IMR-90 (cell line): Measurements from ENCODE around the gene SPPL2C. TPM values are rescaled to one million over a fixed set of nuclear protein-coding genes. Genes with fewer than 3 reads are reported as not detected.

ENCODE experiments used
- ATAC-seq: fragments of 200-7000 bp; cut with Tn5 transposase; 2 replicates; pipeline ENCODE4 v1.9.1; 2020; ENCODE audit warnings: low read depth, mild to moderate bottlenecking, moderate library complexity
- BruUV-seq: library from RNA; stranded (reverse); fragments of 400-500 nt; replicated peaks from 2 replicates; lab custom pipeline; 2021; lab: Mats Ljungman, UMichigan
- CTCF ChIA-PET: fragments of 300-600 bp; formaldehyde crosslinking; extraction: SDS; loops from one replicate; lab custom pipeline; 2021; ENCODE audit warnings: antibody characterized with exemption; lab: Yijun Ruan, JAX
- POLR2A ChIA-PET: fragments of 300-600 bp; sonication (Branson Sonifier 250); formaldehyde crosslinking; loops from one replicate; lab custom pipeline; 2022; ENCODE audit warnings: antibody characterized with exemption; ENCODE audit not compliant: unreplicated experiment; lab: Charles Lee
- DNase-seq: peaks from one replicate; pipeline ENCODE4 v3.0.0; 2013
- H2AFZ ChIP-seq: replicated peaks from 2 replicates; pipeline ENCODE3; 2013; ENCODE audit warnings: low read length, mild to moderate bottlenecking; ENCODE audit not compliant: poor library complexity
- H2AK5ac ChIP-seq: 2 replicates; pipeline ENCODE4 v1.6.1; 2013; ENCODE audit warnings: low read depth, low read length, inconsistent platforms
- H2AK9ac ChIP-seq: replicated peaks from 2 replicates; pipeline ENCODE3; 2013; ENCODE audit warnings: mild to moderate bottlenecking, low read depth, low read length, moderate library complexity; ENCODE audit not compliant: poor library complexity
- H2BK120ac ChIP-seq: 2 replicates; pipeline ENCODE4 v1.6.1; 2013; ENCODE audit warnings: low read depth, low read length, inconsistent platforms
- H2BK15ac ChIP-seq: 3 replicates; pipeline ENCODE4 v1.6.1; 2013; ENCODE audit warnings: low read depth, low read length, inconsistent platforms
- H2BK20ac ChIP-seq: 2 replicates; pipeline ENCODE4 v1.6.1; 2013; ENCODE audit warnings: low read depth, mild to moderate bottlenecking, inconsistent platforms, low read length, moderate library complexity
- H2BK5ac ChIP-seq: 2 replicates; pipeline ENCODE4 v1.6.1; 2013; ENCODE audit warnings: mild to moderate bottlenecking, low read depth, low read length, inconsistent platforms; ENCODE audit not compliant: poor library complexity, severe bottlenecking
- H3K14ac ChIP-seq: replicated peaks from 2 replicates; pipeline ENCODE4 v1.6.1; 2013; ENCODE audit warnings: low read depth, low read length, inconsistent platforms
- H3K18ac ChIP-seq: 2 replicates; pipeline ENCODE4 v1.6.1; 2013; ENCODE audit warnings: low read depth, low read length, control low read depth
- H3K23ac ChIP-seq: 2 replicates; pipeline ENCODE4 v1.6.1; 2013; ENCODE audit warnings: low read depth, low read length, inconsistent platforms
- H3K27ac ChIP-seq: 2 replicates; pipeline ENCODE4 v1.5.1; 2013; ENCODE audit warnings: mild to moderate bottlenecking, control low read depth, low read length; ENCODE audit not compliant: insufficient read depth
- H3K27me3 ChIP-seq: 2 replicates; pipeline ENCODE4 v1.6.1; 2013; ENCODE audit warnings: low read length; ENCODE audit not compliant: control insufficient read depth, insufficient read depth
- H3K36me3 ChIP-seq: 2 replicates; pipeline ENCODE4 v1.6.1; 2013; ENCODE audit warnings: low read length, mixed read lengths; ENCODE audit not compliant: control insufficient read depth, insufficient read depth
- H3K4ac ChIP-seq: 2 replicates; pipeline ENCODE4 v1.6.1; 2013; ENCODE audit warnings: low read depth, low read length, inconsistent platforms
- H3K4me1 ChIP-seq: 2 replicates; pipeline ENCODE4 v1.6.1; 2013; ENCODE audit warnings: low read length, mixed read lengths; ENCODE audit not compliant: control insufficient read depth, insufficient read depth
- H3K4me2 ChIP-seq: 2 replicates; pipeline ENCODE4 v1.6.1; 2013; ENCODE audit warnings: low read depth, mild to moderate bottlenecking, control low read depth, low read length, moderate library complexity
- H3K4me3 ChIP-seq: 2 replicates; pipeline ENCODE4 v1.5.1; 2013; ENCODE audit warnings: low read depth, mild to moderate bottlenecking, control low read depth, low read length, moderate library complexity; ENCODE audit not compliant: insufficient read depth
- H3K56ac ChIP-seq: 2 replicates; pipeline ENCODE4 v1.6.1; 2013; ENCODE audit warnings: low read length, inconsistent platforms; ENCODE audit not compliant: insufficient read depth; ENCODE audit errors: extremely low read depth
- H3K79me1 ChIP-seq, 2 experiments: 2 replicates each; pipeline ENCODE4 v1.6.1; 2013; ENCODE audit warnings: low read length in 2 of 2, inconsistent platforms in 1 of 2, low read depth in 1 of 2
- H3K9ac ChIP-seq: 2 replicates; pipeline ENCODE4 v1.6.1; 2013; ENCODE audit warnings: low read depth, low read length, control low read depth
- H3K9me1 ChIP-seq: 2 replicates; pipeline ENCODE4 v1.6.1; 2013; ENCODE audit warnings: low read length, inconsistent platforms; ENCODE audit not compliant: insufficient read depth
- H3K9me3 ChIP-seq: 2 replicates; pipeline ENCODE4 v1.6.1; 2013; ENCODE audit warnings: low read length; ENCODE audit not compliant: control insufficient read depth, insufficient read depth
- H4K20me1 ChIP-seq: 2 replicates; pipeline ENCODE4 v1.6.1; 2013; ENCODE audit warnings: low read length, inconsistent platforms; ENCODE audit not compliant: insufficient read depth
- H4K5ac ChIP-seq: 2 replicates; pipeline ENCODE4 v1.6.1; 2013; ENCODE audit warnings: mild to moderate bottlenecking, low read depth, low read length, control low read depth
- H4K8ac ChIP-seq, 2 experiments: 2 replicates each; pipeline ENCODE4 v1.6.1; 2013; ENCODE audit warnings: low read depth in 2 of 2, low read length in 2 of 2, control low read depth in 1 of 2, inconsistent platforms in 1 of 2
- H4K91ac ChIP-seq: 2 replicates; pipeline ENCODE4 v1.6.1; 2013; ENCODE audit warnings: low read depth, low read length, inconsistent platforms; ENCODE audit not compliant: insufficient read depth
- BHLHE40 ChIP-seq: fragments of 150-350 bp; IDR thresholded peaks from 2 replicates; pipeline ENCODE4 v1.6.1; 2016; ENCODE audit warnings: mild to moderate bottlenecking, low read depth, low read length
- CEBPB ChIP-seq: IDR thresholded peaks from 2 replicates; pipeline ENCODE4 v1.6.1; 2012; ENCODE audit warnings: low read depth, low read length, improper control_type of control experiment
- CHD1 ChIP-seq: IDR thresholded peaks from 2 replicates; pipeline ENCODE4 v1.6.1; 2012; ENCODE audit warnings: low read depth, low read length, improper control_type of control experiment
- ELK1 ChIP-seq: fragments of 150-350 bp; IDR thresholded peaks from 2 replicates; pipeline ENCODE4 v1.6.1; 2016; ENCODE audit warnings: low read depth, mild to moderate bottlenecking, low read length, moderate library complexity, borderline replicate concordance
- FOS ChIP-seq: fragments of 150-350 bp; IDR thresholded peaks from 2 replicates; pipeline ENCODE4 v1.6.1; 2016; ENCODE audit warnings: low read depth, low read length
- MXI1 ChIP-seq: IDR thresholded peaks from 2 replicates; pipeline ENCODE4 v1.6.1; 2012; ENCODE audit warnings: low read depth, mild to moderate bottlenecking, low read length, moderate library complexity, borderline replicate concordance
- NFE2L2 ChIP-seq: fragments of 150-350 bp; IDR thresholded peaks from 2 replicates; pipeline ENCODE4 v1.6.1; 2016; ENCODE audit warnings: low read depth, mild to moderate bottlenecking, low read length
- POLR2A ChIP-seq: IDR thresholded peaks from 2 replicates; pipeline ENCODE4 v1.6.1; 2012; ENCODE audit warnings: mild to moderate bottlenecking, low read depth, low read length
- RAD21 ChIP-seq: IDR thresholded peaks from 2 replicates; pipeline ENCODE4 v1.6.1; 2012; ENCODE audit warnings: low read length, improper control_type of control experiment
- RCOR1 ChIP-seq: IDR thresholded peaks from 2 replicates; pipeline ENCODE4 v1.6.1; 2012; ENCODE audit warnings: mild to moderate bottlenecking, low read length, improper control_type of control experiment; ENCODE audit not compliant: insufficient replicate concordance
- RFX5 ChIP-seq: IDR thresholded peaks from 2 replicates; pipeline ENCODE4 v1.8.0; 2012; ENCODE audit warnings: low read depth, mild to moderate bottlenecking, low read length, moderate library complexity
- SMC3 ChIP-seq: fragments of 150-350 bp; IDR thresholded peaks from 2 replicates; pipeline ENCODE4 v1.6.1; 2016; ENCODE audit warnings: low read depth, mild to moderate bottlenecking, antibody characterized with exemption, low read length, moderate library complexity
- USF2 ChIP-seq: fragments of 150-350 bp; IDR thresholded peaks from 2 replicates; pipeline ENCODE4 v1.6.1; 2017; ENCODE audit warnings: mild to moderate bottlenecking, antibody characterized with exemption, low read length, low read depth
- WGBS, 2 experiments: methylation state at CpG; one replicate each; pipeline versions ENCODE4 v1.1.5 to v1.1.7; 2013; ENCODE audit warnings: missing lambda C conversion rate in 2 of 2; ENCODE audit not compliant: insufficient read length in 1 of 2; ENCODE audit errors: extremely low coverage in 2 of 2; 5-methylcytosine and 5-hydroxymethylcytosine counted together
- dilution Hi-C: fragments of 300-500 bp; cut with HindIII; formaldehyde crosslinking; loops from one replicate; pipeline ENCODE4 v1.14.3; 2018; ENCODE audit warnings: low sequenced_read_pairs; ENCODE audit not compliant: unreplicated experiment
- in situ Hi-C: fragments of 300-500 bp; cut with MboI; formaldehyde crosslinking; loops from 3 replicates; pipeline ENCODE4 v1.14.3; 2019; ENCODE audit warnings: low sequenced_read_pairs, inconsistent platforms, mixed read lengths
- intact Hi-C: fragments of 100-400 bp; cut with micrococcal nuclease; formaldehyde crosslinking; loops from 2 replicates; pipeline ENCODE4 v1.10.0; 2022
- polyA plus RNA-seq, 3 experiments: library from polyadenylated mRNA; depleted of rRNA; stranded (reverse); fragments of >200 nt; gene quantifications; 2 replicates each; pipeline ENCODE4 v1.2.3, GENCODE V29; 2012; ENCODE audit warnings: low replicate concordance in 1 of 3
- total RNA-seq: library from RNA; depleted of rRNA; stranded (reverse); fragments of >200 nt; gene quantifications from 2 replicates; pipeline ENCODE4 v1.2.3, GENCODE V29; 2012
- TF ChIP-seq, protein P1 (sequence below): conservative IDR thresholded peaks from 2 replicates; pipeline ENCODE4 v1.5.1; 2012; ENCODE audit warnings: mild to moderate bottlenecking, low read depth, low read length, improper control_type of control experiment

Gene SPPL2C
- total and polyA plus RNA-seq, 2 of the 4 experiments (the other 2 are of a cell fraction), result not detected

- H2BK20ac ChIP-seq, result no peak overlapping the region
- H3K9ac ChIP-seq, result no peak overlapping the region
- H3K36me3 ChIP-seq, result no peaks in the 10 kb centered on the region
- dilution Hi-C loops (no loop called here), intact Hi-C loops (no loop called here), in situ Hi-C loops (no loop called here)
- H4K91ac ChIP-seq, result no peak overlapping the region
- H3K4me1 ChIP-seq, result no peaks in the 10 kb centered on the region
- H4K8ac ChIP-seq, result no peak overlapping the region
- H4K20me1 ChIP-seq, result no peaks in the 10 kb centered on the region
- no peak overlapping the region for H2AK9ac ChIP-seq
- H3K79me1 ChIP-seq, result no peaks in the 10 kb centered on the region
- POLR2A ChIA-PET, result no interaction called here
- no peak overlapping the region for H3K4ac ChIP-seq
- no TSS peak for BruUV-seq
- H4K5ac ChIP-seq, result no peak overlapping the region
- no peak overlapping the region for H3K23ac ChIP-seq
- no peak overlapping the region for H2AFZ ChIP-seq
- ATAC-seq (no peak), DNase-seq (no peak)
- WGBS, 2 experiments, result 33% methylated on average over 1 of the region's 2 CpGs; no CpG with 5 or more reads in 1 of the 2 experiments
- 0 out of 2 replicates have a peak, but pooled peaks cover 2% of the 10 kb centered on the region for H3K9me1 ChIP-seq
- H3K56ac ChIP-seq, result no peak overlapping the region
- no peak overlapping the region for H2AK5ac ChIP-seq
- TF ChIP-seq NFE2L2 (no peak), CHD1 (no peak), RAD21 (no peak), RCOR1 (no peak), ELK1 (no peak), USF2 (no peak), MXI1 (no peak), SMC3 (no peak), CEBPB (no peak), RFX5 (no peak), BHLHE40 (no peak), POLR2A (no peak), FOS (no peak)
- TF ChIP-seq, protein P1, sequence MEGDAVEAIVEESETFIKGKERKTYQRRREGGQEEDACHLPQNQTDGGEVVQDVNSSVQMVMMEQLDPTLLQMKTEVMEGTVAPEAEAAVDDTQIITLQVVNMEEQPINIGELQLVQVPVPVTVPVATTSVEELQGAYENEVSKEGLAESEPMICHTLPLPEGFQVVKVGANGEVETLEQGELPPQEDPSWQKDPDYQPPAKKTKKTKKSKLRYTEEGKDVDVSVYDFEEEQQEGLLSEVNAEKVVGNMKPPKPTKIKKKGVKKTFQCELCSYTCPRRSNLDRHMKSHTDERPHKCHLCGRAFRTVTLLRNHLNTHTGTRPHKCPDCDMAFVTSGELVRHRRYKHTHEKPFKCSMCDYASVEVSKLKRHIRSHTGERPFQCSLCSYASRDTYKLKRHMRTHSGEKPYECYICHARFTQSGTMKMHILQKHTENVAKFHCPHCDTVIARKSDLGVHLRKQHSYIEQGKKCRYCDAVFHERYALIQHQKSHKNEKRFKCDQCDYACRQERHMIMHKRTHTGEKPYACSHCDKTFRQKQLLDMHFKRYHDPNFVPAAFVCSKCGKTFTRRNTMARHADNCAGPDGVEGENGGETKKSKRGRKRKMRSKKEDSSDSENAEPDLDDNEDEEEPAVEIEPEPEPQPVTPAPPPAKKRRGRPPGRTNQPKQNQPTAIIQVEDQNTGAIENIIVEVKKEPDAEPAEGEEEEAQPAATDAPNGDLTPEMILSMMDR, result no peak
- H3K4me3 ChIP-seq, result no peak overlapping the region
- H3K18ac ChIP-seq, result no peak overlapping the region
- H3K9me3 ChIP-seq, result no peaks in the 10 kb centered on the region
- no peak overlapping the region for H3K14ac ChIP-seq
- H2BK5ac ChIP-seq, result no peak overlapping the region
- H3K27ac ChIP-seq, result no peak overlapping the region
- H2BK120ac ChIP-seq, result no peak overlapping the region
- no peak overlapping the region for H3K4me2 ChIP-seq
- no peak overlapping the region for H2BK15ac ChIP-seq
- CTCF ChIA-PET, result no interaction called here
- H3K27me3 ChIP-seq, result no peaks in the 10 kb centered on the region; the same call in 1 of the 2 replicates
Observed at GRCh38 chr17:45883063-45883462, 38.4 kb downstream of the SPPL2C start.
